Fibroblast of villous mesenchyme (primary cell): ENCODE results near the gene PERCC1. TPM values are rescaled to one million over a fixed set of nuclear protein-coding genes. Genes with fewer than 3 reads are reported as not detected.

ENCODE experiments used
- DNase-seq: peaks from one replicate; pipeline ENCODE4 v3.0.0-alpha.2; 2010; ENCODE audit warnings: low read depth
- H3K4me3 ChIP-seq: 2 replicates; pipeline ENCODE4 v1.5.1; 2011; ENCODE audit warnings: low read depth, mild to moderate bottlenecking, low read length
- total RNA-seq: library from RNA; depleted of rRNA; stranded (reverse); fragments of >200 nt; gene quantifications from 2 replicates; pipeline ENCODE4 v1.2.3, GENCODE V29; 2012
- TF ChIP-seq, protein P1 (sequence below): IDR thresholded peaks from 2 replicates; pipeline ENCODE4 v1.5.1; 2012; ENCODE audit warnings: low read depth, mild to moderate bottlenecking, low read length; ENCODE audit not compliant: insufficient read depth

PERCC1 gene
- total RNA-seq, 1 donor, result not detected

DNA sequence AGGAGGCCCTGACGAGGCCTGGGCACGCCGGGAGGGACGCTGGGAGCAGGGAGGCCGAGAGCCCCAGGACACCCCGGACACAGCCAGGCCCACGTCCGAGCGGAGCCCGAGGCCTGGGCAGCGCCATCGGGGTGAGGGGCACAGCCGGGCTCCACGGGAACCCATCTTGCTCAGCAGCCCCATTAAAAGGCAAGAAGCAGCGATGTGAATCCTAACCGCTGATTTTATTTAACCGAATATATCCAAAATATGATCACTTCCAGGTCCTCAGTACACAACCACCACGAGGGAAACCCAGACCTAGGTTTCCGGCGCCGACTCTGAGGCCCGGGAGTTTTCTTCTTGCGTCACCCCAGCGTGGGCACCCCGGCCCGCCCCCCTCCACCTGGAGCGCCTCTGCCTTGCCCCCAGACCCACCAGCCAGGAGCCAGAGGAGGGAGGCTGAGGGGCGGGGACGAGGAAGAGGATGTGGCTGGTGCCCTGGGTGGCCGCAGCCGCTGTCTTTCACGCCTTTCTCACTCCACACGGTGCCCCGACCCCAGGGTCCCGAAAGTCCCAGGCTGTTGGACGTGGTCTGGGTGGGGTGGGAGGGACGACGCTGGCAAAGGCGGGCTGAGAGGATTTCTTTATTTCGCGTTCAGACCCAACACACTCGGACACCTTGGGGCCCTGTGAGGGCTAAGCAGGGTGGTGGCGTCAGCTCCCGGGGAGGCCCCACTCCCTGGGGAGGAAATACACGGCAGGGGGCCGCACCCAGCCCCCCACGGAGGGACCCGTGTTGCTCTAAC, 14.0 kb downstream of the PERCC1 start:
- H3K4me3 ChIP-seq, result no peak overlapping the region
- TF ChIP-seq, protein P1, sequence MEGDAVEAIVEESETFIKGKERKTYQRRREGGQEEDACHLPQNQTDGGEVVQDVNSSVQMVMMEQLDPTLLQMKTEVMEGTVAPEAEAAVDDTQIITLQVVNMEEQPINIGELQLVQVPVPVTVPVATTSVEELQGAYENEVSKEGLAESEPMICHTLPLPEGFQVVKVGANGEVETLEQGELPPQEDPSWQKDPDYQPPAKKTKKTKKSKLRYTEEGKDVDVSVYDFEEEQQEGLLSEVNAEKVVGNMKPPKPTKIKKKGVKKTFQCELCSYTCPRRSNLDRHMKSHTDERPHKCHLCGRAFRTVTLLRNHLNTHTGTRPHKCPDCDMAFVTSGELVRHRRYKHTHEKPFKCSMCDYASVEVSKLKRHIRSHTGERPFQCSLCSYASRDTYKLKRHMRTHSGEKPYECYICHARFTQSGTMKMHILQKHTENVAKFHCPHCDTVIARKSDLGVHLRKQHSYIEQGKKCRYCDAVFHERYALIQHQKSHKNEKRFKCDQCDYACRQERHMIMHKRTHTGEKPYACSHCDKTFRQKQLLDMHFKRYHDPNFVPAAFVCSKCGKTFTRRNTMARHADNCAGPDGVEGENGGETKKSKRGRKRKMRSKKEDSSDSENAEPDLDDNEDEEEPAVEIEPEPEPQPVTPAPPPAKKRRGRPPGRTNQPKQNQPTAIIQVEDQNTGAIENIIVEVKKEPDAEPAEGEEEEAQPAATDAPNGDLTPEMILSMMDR, result no peak
- no peak for DNase-seq

DNA sequence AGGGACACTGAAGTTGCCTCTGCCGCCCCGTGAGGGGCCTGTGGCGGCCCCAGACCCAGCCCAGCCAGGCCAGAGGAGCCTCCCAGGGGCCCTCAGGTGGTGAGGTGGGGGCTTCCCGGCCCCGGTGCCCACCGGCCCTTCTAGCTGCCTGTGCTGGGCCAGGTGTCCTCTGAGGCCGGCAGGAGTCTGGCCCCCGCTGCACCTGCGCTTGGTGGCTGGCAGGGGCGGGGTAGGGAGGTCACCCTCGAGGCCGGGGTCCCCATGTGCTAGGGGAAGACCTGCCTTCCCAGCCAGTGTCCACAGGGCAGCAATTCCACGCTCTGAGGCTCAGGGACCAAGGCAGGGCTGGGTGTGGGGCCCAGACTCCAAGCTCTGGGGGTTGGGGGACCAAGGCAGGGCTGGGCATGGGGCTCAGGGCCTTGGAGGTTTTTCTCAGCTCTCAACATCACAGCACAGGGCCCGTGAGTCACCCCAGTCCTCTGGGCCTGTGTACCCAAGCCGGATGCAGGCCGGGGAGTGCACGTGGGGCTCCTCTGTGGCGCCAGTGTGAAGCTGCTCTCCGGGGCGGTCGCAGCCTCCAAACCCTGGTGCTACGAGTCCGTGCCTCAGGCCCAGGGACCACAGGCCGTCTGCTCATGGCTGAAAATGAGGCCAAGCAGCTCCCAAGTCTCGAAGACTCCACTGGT, 14.8 kb downstream of the PERCC1 start:
- no peak for DNase-seq
- TF ChIP-seq, protein P1, result no peak
- no peak overlapping the region for H3K4me3 ChIP-seq

DNA sequence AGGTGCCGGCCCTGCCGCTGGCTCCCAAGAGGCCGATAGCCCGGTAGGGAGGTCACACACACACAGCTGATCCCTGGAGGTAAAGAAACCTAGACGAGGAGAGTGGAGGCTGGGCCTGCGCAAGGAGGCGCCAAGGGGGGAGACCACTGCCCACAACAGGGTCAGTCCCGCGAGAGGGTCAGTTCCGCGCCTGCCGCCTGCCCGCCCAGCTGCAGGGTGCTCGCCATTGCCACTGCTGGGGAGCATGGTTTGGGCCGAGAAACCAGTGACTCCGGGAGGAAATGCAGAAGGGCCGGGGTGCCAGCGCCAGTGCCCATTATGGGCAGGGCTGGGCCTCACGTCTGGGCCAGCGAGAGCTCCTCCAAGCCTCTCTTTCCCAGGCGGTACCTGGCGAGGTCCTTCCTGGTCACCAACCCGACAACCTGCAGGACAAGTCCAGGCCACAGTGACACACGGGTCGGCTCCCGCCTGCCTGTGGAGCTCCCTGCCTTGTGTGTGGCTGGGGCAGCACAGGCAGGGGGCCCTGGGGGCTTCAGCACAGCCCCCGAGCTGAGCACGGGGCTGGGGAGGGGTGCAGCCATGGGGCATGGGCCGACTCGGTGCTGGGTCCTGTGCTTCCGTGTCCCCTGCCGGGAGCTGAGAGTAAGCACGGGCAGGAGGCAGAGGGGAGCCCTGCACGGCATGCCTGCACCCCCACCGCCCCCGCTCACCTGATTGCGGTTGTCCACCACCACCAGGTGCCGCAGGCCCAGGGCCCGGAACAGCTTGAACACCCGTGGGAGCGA, 15.6 kb downstream of the PERCC1 start:
- TF ChIP-seq, protein P1, result no peak
- H3K4me3 ChIP-seq, result no peak overlapping the region
- DNase-seq, result no peak

DNA sequence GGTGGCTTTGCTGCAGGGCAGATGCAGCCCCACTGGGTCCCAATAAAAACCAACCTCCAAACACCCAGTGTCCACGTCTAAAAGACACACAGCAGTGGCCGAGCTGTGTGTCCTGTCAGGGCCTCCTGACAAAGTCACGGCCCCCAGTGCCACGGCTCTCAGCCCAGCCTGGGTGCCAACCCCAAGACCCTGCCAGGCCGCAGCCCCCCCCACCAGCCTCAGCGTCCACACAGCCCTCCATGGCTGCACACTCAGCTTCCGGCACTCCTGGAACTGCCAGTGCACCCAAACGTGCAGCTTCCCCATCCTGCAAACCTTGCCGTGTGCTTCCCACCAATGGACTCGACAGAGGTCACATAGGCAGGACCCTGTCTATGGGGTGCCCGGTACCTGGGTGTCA, 17.1 kb downstream of the PERCC1 start:
- no peak overlapping the region for H3K4me3 ChIP-seq
- DNase-seq, result no peak
- TF ChIP-seq, protein P1, result no peak

DNA sequence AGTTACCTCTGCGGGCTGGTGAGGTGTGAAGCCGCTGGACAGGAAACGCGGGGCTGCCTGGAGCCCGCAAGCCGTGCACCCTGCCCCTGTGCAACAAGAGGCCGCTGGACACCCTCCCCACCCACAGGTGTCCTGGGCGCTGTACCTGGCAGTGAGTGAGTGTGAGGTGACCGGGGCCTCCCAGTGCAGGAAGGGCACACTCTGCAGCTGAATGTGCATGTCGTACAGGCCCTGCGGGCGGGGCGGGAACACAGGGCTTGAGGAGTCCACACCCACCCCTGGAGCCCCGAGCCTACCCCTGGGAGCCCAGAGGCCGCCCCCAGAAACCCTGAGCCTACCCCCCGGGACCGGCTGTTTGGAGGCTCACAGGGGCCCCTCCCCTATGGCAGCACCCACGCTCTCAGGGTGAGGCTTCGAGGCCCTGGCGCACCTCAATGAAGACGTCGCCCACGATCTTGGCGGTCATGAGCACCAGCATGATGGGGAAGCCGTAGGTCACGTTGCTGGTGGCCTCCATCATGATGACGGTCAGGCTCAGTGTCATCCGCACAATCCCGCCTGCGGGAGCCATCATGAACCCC, 17.7 kb downstream of the PERCC1 start:
- H3K4me3 ChIP-seq, result no peak overlapping the region
- DNase-seq, result no peak
- TF ChIP-seq, protein P1, result no peak

GRCh38 chr16:1449201-1449788, 18.4 kb downstream of the PERCC1 start:
- no peak overlapping the region for H3K4me3 ChIP-seq
- DNase-seq, result no peak
- TF ChIP-seq, protein P1, result no peak
